Stimulated activated CD4-positive, alpha-beta T cell treated with anti-CD3 and anti-CD28 coated beads, Interleukin-2, amount 100 ng/mL, for 24 hours (primary cell): ENCODE results near the gene METTL5.
A peak's percentile ranks its signal among the peaks of the same experiment; 100 is the strongest.

Experiments
- DNase-seq, 2 donors: peaks; one replicate each; pipeline ENCODE4 v3.0.0-alpha.2; 2020

METTL5 gene

DNA sequence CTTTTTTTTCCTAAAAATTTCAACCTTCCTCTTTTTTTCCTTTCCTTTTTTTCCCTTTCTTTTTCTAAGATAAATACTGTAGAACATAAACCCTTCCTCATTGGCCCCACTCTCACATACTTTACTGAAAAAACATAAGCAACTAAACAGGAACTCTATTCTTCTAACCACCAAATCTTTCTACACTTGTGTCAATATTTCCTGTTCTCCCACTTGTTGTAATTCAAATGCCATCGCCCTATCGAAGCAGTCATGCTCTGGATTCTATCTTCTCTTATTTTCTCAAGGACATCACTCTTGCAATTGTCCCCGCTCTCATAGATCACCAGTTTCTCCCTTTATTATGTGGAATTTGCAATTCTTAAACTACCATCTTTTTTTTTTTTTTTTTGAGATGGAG lies 46.3 kb downstream of the METTL5 start:
- no peak for DNase-seq

- DNase-seq: no peak
Observed at GRCh38 chr2:169776252-169776761, 48.4 kb downstream of the METTL5 start.

DNA sequence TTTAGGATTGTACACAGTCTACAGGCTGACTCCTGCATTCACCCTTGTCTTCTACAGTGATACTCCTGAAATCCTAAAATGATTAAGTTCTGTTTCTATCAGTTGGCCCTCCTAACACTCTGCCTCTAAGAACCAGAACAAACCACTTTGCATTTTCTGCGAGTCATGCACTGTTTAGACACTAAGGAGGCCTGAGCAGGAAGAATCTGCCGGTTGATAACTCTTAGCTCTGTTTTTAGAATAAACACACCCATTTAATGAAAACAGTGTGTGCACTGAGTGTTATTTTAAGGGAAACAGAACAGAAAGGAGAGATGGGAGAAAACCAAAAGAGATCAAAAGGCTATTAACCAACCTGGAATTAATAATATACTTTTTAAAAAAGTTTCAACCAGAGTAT lies 48.9 kb downstream of the METTL5 start:
- DNase-seq: no peak

DNA sequence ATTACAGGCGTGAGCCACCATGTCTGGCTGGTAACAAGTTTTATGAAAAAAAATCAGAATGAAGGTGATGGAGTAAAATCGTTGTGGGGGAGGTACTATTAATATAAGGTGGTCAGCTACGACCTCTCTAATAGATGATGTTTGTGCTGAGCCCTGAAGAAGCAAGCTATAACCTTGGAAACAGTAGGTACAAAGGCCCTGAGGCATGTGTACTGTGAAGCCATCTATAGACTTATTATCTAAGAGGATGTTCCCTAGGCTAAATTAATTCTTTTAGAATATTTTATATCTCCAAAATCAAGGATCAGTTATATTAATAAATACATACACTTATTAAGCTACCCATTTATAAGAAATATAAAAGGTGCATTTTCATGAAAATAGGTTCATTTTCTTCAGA lies 49.4 kb downstream of the METTL5 start:
- no peak for DNase-seq

- no peak for DNase-seq
Observed at GRCh38 chr2:169772651-169773050, 52.1 kb downstream of the METTL5 start.

DNA sequence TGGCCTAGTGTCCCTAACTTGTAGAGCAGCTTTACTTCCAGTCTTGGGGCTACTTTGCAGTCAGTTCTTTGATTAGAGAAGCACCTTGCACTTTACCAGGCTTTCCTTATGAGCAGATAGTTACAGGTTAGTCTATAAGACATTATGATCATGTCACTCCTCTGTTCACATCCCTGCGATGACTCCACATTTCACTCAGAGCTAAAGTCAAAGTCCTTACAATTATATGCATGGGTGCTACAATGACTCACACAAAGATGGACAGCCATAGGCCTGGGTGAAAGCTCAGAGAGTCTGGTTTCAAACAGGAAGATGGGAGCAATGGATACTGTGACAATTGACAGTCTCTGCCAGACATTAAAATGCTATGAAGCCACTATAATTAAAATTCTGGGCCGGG lies 53.1 kb downstream of the METTL5 start:
- DNase-seq: no peak

DNA sequence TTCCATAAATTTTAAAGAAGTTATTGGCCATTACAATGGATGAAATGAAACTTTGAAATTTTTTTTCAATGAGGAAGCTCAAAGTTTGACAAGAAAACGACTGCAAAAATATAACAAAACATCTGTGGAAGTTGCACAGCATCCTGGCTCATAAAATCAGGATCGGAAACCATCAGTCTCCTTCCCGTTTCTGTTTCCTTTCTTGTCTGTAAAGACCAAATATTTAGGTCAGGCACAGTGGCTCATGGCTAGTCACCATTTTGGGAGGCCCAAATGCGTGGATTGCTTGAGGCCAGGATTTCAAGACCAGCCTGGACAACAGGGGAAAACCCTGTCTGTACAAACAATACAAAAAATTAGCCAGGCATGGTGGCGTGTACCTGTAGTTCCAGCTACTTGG lies 53.7 kb downstream of the METTL5 start:
- no peak for DNase-seq

DNA sequence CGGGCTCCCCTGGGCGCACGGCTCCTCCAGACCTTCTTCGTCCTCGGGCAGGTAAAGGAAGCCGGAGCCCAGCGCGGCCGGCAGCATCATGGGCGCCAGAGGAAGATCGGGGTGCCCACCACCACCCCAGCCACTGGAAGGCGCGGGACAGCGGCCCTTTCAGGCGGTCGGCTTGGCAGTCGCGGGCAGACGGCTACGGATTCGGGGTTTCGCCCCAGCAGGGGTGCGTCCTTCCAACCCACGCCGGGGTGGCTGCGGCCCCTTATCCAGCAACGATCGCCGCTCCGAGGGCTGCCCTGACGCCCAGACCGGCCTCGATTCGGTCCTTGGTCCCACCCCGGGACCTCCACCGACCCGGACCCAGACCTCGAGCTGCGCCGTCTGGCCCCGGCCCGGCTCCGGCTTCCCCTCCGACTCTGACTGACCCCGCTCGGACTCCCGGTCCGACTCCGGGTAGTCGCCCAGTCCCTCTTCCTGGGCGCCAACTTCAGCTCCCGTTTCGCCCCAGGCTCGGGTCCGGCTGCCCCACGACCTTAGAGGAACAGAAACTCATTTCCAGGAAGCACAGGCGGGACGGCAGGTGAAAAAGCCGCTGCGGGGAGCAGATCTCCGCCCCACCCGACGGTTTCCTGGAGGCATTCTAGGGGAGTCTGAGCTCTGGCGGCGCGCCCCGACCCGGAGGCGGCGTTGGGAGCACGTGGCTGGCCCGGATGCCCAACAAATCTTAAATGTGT lies 56.3 kb downstream of the METTL5 start:
- peak; percentile 39 to 48 for DNase-seq

- peak; percentile 58 to 60 for DNase-seq
Observed at GRCh38 chr2:169767243-169767888, 57.3 kb downstream of the METTL5 start.

DNA sequence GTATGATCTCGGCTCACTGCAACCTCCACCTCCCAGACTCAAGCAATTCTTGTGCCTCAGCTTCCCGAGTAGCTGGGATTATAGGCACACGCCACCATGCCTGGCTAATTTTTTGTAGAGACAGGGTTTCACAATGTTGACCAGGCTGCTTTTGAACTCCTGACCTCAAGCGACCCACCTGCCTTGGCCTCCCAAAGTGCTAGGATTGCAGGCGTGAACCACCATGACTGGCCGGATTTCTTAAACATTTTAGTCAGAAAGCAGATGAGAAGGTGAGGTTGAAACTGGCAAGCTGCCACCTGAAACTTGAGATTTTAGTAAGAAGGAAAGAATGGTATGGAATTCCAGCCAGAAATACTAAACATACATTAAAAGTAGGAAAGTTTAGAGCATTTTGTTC lies 59.2 kb downstream of the METTL5 start:
- DNase-seq: no peak

DNA sequence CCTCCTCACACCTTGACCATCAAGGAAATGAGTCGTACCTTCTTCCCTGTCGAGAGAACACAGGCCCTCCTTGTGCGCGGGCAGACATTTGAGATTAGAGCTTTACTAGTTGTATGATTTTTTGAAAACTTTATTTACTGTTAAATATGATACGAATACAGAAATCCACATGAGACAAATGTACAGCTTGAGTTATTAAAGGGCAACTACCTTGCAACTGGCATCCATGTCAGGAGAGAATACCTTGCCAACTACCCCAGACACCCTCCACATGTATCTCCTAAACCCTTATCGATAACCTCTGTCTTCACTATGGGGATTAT lies 62.8 kb downstream of the METTL5 start:
- no peak for DNase-seq
